ENCODE results near the gene TMEFF2.

The TMEFF2 gene

GRCh38 chr2:191929288-191929687 is 265.4 kb downstream of the TMEFF2 start:
- TF ChIP-seq GATA2 (IDR thresholded peaks at IDR 0.05; ENCODE audit: low read depth, low read length), result no peak
- no peak for TF ChIP-seq GATA3 (IDR thresholded peaks at IDR 0.05; ENCODE audit: low read depth, low read length)

GRCh38 chr2:191927991-191928390 is 266.7 kb downstream of the TMEFF2 start:
- TF ChIP-seq GATA3 (IDR thresholded peaks at IDR 0.05; ENCODE audit: low read depth, low read length) (no peak), GATA2 (IDR thresholded peaks at IDR 0.05; ENCODE audit: low read depth, low read length) (no peak)

- TF ChIP-seq GATA3 (IDR thresholded peaks at IDR 0.05; ENCODE audit: low read depth, low read length) (no peak), GATA2 (IDR thresholded peaks at IDR 0.05; ENCODE audit: low read depth, low read length) (no peak)
Observed at GRCh38 chr2:191927319-191927867, 267.3 kb downstream of the TMEFF2 start.

- TF ChIP-seq GATA3 (IDR thresholded peaks at IDR 0.05; ENCODE audit: low read depth, low read length) (no peak), GATA2 (IDR thresholded peaks at IDR 0.05; ENCODE audit: low read depth, low read length) (no peak)
Observed at GRCh38 chr2:191926671-191927070, 268.1 kb downstream of the TMEFF2 start.

- no peak for TF ChIP-seq GATA3 (IDR thresholded peaks at IDR 0.05; ENCODE audit: low read depth, low read length)
- TF ChIP-seq GATA2 (IDR thresholded peaks at IDR 0.05; ENCODE audit: low read depth, low read length), result no peak
Observed at GRCh38 chr2:191923652-191923997, 271.1 kb downstream of the TMEFF2 start.

- TF ChIP-seq GATA3 (IDR thresholded peaks at IDR 0.05; ENCODE audit: low read depth, low read length), result no peak
- no peak for TF ChIP-seq GATA2 (IDR thresholded peaks at IDR 0.05; ENCODE audit: low read depth, low read length)
Observed at GRCh38 chr2:191922736-191923651, 271.7 kb downstream of the TMEFF2 start.

GRCh38 chr2:191920502-191920901 is 274.2 kb downstream of the TMEFF2 start:
- TF ChIP-seq GATA3 (IDR thresholded peaks at IDR 0.05; ENCODE audit: low read depth, low read length) (no peak), GATA2 (IDR thresholded peaks at IDR 0.05; ENCODE audit: low read depth, low read length) (no peak)

- no peak for TF ChIP-seq GATA2 (IDR thresholded peaks at IDR 0.05; ENCODE audit: low read depth, low read length)
- no peak for TF ChIP-seq GATA3 (IDR thresholded peaks at IDR 0.05; ENCODE audit: low read depth, low read length)
Observed at GRCh38 chr2:191917967-191918651, 276.6 kb downstream of the TMEFF2 start.

GRCh38 chr2:191917430-191917881 is 277.3 kb downstream of the TMEFF2 start:
- TF ChIP-seq GATA2 (IDR thresholded peaks at IDR 0.05; ENCODE audit: low read depth, low read length) (no peak), GATA3 (IDR thresholded peaks at IDR 0.05; ENCODE audit: low read depth, low read length) (no peak)

- no peak for TF ChIP-seq GATA3 (IDR thresholded peaks at IDR 0.05; ENCODE audit: low read depth, low read length)
- no peak for TF ChIP-seq GATA2 (IDR thresholded peaks at IDR 0.05; ENCODE audit: low read depth, low read length)
Observed at GRCh38 chr2:191916826-191917225, 277.9 kb downstream of the TMEFF2 start.

- TF ChIP-seq GATA3 (IDR thresholded peaks at IDR 0.05; ENCODE audit: low read depth, low read length), result no peak
- TF ChIP-seq GATA2 (IDR thresholded peaks at IDR 0.05; ENCODE audit: low read depth, low read length), result no peak
Observed at GRCh38 chr2:191915750-191916149, 279.0 kb downstream of the TMEFF2 start.

- TF ChIP-seq GATA3 (IDR thresholded peaks at IDR 0.05; ENCODE audit: low read depth, low read length), result no peak
- TF ChIP-seq GATA2 (IDR thresholded peaks at IDR 0.05; ENCODE audit: low read depth, low read length), result no peak
Observed at GRCh38 chr2:191913796-191914195, 280.9 kb downstream of the TMEFF2 start.

- TF ChIP-seq GATA2 (IDR thresholded peaks at IDR 0.05; ENCODE audit: low read depth, low read length), result no peak
- no peak for TF ChIP-seq GATA3 (IDR thresholded peaks at IDR 0.05; ENCODE audit: low read depth, low read length)
Observed at GRCh38 chr2:191912764-191913163, 282.0 kb downstream of the TMEFF2 start.

GRCh38 chr2:191910518-191910917 is 284.2 kb downstream of the TMEFF2 start:
- TF ChIP-seq GATA3 (IDR thresholded peaks at IDR 0.05; ENCODE audit: low read depth, low read length) (no peak), GATA2 (IDR thresholded peaks at IDR 0.05; ENCODE audit: low read depth, low read length) (no peak)

All from SH-SY5Y (cell line).